ENCODE results near the gene TNIP1.

DNA sequence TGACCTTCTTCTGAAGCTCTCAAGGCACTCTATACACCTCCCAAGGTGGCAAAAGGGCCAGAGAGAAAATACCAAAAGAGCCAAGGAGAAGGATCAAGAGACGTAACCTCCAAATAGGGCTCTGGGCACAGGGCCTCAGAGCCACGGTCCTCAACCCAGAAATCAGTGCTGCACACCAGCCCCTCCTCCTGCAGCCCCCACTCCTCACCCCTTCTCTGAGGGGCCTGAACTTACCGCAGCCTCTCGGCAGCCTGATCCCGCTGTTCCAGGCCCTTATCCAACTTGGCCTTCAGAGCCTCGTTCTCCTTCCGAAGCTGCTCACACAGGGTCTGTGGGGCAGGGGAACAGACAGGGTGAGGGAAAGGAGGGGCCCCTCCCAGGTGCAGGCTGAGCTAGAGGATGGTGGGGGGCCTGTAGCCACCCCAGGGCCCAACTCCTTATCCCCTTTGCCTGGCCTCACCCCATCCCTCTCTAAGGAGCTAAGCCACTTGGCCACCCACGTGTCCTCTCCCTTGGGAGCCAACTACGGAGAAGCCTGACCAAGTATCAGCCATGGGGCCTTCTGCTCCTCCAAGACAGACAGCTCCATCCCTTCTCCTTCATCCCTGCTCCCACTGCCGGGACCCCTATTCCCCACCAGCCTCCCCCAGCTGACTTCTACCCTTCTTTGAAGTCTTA is 28.8 kb downstream of the TNIP1 start:
- TF ChIP-seq, protein P1, sequence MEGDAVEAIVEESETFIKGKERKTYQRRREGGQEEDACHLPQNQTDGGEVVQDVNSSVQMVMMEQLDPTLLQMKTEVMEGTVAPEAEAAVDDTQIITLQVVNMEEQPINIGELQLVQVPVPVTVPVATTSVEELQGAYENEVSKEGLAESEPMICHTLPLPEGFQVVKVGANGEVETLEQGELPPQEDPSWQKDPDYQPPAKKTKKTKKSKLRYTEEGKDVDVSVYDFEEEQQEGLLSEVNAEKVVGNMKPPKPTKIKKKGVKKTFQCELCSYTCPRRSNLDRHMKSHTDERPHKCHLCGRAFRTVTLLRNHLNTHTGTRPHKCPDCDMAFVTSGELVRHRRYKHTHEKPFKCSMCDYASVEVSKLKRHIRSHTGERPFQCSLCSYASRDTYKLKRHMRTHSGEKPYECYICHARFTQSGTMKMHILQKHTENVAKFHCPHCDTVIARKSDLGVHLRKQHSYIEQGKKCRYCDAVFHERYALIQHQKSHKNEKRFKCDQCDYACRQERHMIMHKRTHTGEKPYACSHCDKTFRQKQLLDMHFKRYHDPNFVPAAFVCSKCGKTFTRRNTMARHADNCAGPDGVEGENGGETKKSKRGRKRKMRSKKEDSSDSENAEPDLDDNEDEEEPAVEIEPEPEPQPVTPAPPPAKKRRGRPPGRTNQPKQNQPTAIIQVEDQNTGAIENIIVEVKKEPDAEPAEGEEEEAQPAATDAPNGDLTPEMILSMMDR (conservative IDR thresholded peaks at IDR 0.05; ENCODE audit: low read length): no peak; the same call in 1 of the 2 replicates
- TF ChIP-seq EZH2phosphoT487 (IDR thresholded peaks at IDR 0.05; ENCODE audit: borderline replicate concordance, low read depth, low read length): no peak
